ENCODE measurements around the gene ZNF507.
A peak's percentile ranks its signal among the peaks of the same experiment; 100 is the strongest.
"Not testable (repeated sequence)": the region's sequence is repeated elsewhere in the genome, so short reads cannot be mapped to it uniquely, and the experiment has no call there.

Gene ZNF507

GRCh38 chr19:32372726-32373517 lies 27.5 kb downstream of the ZNF507 start:
- DNase-seq = no peak

DNA sequence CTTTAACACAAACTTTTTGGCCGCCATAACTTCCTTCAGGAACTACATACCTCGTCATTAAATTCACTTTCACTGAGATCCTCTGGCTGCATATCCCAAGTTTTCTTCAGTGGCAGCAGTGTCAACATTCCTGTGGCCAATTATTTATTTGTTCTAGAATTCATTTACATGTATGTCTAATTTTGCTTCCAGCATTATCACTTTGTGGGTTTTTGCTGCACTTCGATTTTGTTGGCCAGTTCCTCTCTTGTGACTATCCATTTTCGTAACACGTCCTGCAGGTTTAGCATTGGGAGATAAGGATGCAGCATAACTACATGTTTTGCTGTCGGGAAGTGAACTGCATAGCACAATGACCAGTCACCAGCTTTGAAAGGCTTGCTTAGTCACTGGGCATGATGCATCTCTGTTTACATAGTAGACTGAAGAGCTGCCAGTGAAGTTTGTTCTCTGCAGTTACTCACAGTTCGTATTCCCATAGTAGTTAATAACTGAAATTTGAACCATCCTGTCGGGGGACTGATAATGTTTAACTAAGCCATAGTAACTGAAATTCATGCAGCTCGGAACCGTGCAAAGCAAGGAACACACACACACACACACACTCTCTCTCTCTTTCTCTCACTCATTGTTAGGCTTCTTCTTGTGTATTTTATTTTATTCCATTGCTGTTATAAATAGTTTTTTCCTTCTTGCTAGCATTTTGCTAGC lies 28.3 kb downstream of the ZNF507 start:
- no peak for DNase-seq

DNA sequence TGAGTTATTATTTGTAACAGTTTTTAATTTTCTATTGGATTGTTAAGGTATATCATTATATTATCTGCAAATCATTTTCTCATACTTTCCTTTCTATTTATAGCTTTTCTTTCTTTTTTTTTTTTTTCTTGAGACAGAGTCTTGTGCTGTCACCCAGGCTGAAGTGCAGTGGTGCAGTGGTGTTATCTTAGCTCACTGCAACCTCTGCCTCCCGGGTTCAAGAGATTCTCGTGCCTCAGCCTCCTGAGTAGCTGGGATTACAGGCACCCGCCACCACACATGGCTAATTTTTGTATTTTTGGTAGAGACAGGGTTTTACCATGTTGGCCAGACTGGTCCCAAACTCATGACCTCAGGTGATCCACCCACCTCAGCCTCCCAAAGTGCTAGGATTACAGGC lies 29.0 kb downstream of the ZNF507 start:
- DNase-seq = not testable (repeated sequence)

DNA sequence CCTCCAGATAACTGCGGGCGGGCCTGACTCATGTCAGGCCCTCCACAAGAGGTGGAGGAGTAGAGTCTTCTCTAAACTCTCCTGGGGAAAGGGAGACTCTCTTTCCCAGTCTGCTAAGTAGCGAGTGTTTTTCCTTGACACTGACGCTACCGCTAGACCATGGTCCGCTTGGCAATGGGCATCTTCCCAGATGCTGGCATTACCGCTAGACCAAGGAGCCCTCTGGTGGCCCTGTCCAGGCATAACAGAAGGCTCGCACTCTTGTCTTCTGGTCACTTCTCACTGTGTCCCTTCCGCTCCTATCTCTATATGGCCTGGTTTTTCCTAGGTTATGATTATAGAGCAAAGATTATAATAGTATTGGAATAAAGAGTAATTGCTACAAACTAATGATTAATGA lies 31.7 kb downstream of the ZNF507 start:
- not testable (repeated sequence) for DNase-seq

GRCh38 chr19:32380269-32380668 lies 34.9 kb downstream of the ZNF507 start:
- DNase-seq = no peak

DNA sequence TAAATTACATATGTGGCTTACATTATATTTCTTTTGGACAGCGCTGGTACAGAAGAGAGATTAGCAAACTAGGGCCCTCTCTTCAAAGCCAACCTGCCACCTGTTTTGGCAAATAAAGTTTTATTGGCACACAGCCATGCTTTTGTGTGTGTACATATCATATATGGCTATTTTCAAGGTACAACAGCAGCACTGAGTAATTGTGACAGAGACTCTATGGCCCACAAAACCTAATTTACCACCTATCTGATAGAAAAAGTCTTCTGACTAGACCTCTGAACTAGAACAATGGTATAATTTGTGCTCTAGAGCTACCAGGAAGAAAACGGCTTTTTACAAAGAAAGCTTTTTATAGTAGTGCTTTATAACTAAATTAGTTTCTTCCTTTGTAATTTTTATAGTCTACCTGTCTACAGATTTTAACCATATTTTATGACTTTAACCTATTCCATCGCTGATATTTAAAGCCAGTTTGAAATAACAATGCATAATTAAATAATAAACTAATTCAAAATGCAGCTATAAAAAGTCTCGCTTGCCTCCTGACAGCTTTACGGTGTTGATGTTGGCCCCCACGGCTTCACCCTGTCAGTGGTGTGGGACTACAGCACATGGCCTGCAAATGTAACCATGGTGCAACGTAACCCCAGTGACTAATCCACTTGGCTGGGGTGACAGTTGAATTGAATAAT lies 42.4 kb downstream of the ZNF507 start:
- DNase-seq = no peak

GRCh38 chr19:32388393-32388855 lies 43.0 kb downstream of the ZNF507 start:
- no peak for DNase-seq

DNA sequence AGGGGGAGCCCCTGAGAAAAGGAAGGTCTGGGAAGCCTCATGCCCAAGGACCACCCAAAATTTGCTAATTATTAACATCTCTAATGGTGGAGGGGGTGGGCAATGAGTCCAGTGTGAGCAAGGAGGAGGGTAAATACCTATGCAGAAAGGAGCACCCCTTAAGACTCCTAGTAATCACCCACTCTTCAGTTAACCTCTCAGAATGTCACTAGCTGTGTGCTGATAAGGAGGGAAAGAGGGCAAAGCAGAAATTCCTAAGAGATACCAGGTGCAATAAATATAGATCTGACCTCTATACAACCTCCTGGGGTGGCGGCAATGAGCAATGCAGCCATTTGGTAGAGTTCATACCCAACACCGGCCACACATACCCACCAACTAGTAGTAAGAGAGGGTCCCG lies 47.5 kb downstream of the ZNF507 start:
- no peak for DNase-seq

GRCh38 chr19:32396046-32396652 lies 50.7 kb downstream of the ZNF507 start:
- no peak for DNase-seq

DNA sequence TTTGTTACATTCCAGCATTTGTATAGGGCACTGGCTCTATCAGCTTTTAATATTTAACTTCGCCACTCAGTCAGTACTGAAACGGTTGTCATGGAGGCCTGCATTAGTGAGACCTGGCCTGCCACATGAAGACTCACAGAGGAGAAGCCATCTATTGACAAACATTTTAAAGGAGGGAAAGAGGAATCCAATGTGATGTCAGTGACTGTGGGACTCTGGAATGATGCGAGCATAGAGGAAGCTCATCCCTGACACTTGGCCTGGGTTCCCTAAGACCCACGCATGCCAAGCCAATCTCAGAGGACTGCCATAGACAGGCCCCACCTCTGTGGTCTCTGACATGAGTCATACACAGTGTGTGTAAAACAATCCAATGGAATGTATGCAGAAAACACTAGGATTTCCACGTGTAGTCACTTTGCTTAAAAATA lies 52.3 kb downstream of the ZNF507 start:
- no peak for DNase-seq

DNA sequence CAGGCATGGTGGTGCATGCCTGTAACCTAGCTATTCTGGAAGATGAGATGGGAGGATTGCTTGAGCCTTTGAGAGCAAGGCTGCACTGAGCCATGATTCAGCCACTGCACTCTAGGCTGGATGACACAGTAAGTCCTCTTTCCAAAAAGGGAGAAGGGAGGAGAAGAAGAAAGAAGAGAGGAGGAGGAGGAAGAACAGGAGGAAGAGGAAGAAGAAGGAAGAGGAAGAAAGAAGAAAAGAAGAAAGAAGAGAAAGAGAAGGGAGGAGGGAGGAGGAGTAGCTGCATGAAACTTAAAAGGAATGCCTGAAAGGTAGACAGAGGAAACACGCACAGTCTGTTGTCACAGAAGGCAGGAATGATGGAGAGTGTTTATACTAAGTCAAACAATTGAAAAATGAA lies 56.6 kb downstream of the ZNF507 start:
- no peak for DNase-seq

GRCh38 chr19:32403291-32403995 lies 58.0 kb downstream of the ZNF507 start:
- no peak for DNase-seq

- DNase-seq = no peak
Measured at GRCh38 chr19:32404213-32404932, 59.0 kb downstream of the ZNF507 start.

- no peak for DNase-seq
Measured at GRCh38 chr19:32404933-32405430, 59.6 kb downstream of the ZNF507 start.

DNA sequence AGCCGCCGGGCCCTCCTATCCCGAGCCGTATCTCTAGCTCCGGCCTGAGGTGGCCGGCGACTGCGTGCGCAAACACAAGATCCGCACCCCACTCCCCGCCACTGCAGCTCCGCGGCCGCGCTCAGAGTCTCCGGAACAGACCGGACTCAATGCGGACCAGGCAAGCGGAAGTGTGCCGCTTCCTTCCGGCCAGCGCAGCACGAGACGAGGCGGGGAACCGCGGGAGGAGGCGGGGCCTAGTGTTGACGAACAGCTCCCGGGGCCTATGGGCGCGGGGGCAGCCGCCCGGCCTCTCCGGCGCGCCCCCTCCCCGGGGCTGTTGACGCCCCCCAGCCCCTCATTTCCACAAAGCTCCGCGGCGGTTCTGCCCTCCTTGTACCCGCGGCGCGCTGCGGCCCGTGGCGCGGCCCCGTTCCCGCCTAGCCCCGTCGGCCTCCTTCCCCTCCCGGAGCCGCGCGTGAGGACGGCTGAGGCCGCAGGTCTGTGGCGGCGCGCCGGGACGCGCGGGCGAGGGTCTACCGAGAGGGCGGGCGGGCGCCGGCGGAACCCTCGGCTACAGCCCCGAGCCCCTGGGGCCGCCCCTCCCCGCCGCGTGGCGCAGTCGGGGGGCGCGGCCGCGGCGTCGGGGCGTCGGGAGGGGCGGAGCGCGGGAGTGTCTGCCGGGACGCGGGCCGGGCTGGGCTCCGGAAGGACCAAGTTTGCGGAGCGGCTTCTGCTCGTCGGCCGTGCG lies 60.2 kb downstream of the ZNF507 start, which contains the start of gene DPY19L3:
Gene DPY19L3 (plus strand): TSS at position 340 of the 730 bp plus-strand sequence. CDS start 2,484 bp downstream, outside the sequence.
- DNase-seq = peak; percentile 98

DNA sequence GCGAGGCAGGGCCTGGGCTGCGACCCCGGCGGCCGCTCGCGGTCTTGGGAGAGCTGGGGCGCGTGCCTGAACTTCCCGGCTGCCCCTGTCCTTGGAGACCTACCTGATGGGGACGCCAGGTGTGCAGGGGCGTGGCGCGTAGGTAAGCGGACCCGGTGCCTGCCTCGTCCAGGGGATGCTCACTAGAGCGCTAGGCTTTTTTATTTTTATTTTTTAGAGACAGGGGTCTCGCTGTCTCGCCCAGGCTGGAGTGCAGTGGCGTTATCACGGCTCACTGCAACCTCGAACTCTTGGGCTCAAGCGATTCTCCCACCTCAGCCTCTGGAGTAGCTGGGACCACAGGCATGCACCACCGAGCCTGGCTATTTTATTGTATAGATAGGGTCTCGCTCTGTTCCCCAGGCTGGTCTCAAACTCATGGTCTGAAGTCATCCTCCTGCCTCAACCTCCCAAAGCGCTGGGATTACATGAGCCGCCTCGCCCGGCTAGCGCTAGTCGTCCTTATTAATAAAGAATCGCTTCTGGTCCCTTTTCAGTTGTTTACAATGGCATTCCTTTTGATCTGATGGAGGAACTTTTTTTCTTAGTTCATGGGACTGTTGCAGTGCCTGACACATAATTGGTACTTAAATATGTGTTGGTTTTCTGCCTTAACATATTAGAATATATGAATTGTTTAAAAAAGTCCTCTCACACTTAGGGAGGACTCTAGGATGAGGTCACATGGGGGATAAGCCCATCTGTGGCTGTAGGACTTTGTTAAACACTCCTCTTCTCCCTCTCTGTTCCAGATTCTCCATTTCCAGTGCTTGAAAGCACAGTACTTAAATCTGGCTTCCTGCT lies 61.0 kb downstream of the ZNF507 start:
- no peak for DNase-seq

DNA sequence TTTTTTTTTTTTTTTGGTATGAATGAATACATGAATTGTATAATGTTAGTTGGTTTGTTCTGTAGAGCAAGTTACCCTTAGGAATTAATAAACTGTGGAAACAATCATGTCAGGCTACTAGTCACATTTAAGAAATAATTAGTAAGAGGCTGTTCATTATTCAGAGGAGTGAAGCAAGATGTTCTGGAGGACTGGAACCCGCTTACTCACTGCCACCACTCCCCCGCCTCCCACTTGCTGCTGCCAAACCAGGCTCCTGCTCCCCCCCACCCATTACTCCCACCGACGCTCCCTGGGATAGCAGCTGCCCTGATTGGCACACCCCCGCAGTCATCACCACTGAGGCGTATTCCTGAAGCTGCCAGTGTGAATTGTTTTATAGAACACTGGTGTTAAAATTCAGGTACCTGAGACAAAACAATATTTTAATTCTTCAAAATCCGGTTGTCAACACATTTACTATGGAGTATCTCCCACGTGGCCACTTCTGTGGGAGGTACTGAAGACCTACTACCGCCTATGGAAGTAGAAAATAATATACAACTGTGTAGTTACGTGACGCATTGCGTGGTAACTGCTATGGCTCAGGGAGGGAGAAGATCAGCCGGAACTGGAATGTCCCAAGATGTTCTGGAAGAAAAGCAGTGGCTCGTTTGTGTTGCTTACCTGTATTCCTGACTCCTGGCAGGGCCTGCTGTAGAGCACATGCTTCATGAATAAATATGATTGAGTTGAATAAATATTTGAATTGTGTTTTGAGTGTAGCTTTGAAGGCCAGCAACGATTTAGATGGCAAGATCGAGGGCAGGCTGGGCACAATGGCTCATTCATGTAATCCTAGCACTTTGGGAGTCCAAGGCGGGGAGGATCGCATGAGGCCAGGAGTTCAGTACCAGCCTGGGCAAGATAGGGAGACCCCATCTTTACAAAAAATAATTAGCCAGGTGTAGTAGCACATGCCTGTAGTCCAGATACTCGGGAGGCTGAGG lies 61.9 kb downstream of the ZNF507 start:
- no peak for DNase-seq

DNA sequence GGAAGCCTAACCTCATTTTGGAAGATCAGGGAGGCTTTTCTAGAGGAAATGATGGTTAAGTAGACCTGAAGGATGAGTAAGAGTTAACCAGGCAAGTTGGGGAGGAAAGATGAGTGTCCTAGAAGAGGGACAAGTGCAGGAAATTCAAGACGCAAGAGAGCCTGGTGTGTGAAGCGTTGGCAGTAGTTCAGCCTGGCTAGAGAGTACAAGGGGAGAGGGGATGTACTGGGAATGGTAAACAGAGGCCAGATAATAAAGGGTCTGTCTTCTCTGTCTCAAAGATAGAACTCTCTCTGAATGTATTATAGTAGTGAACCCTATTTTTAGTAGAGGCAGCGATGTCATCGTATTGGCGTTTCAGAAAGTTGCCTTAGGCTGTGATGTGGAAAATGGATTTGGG lies 69.8 kb downstream of the ZNF507 start:
- no peak for DNase-seq

All from activated CD8-positive, alpha-beta memory T cell treated with anti-CD3 and anti-CD28 coated beads for 24 hours (primary cell).